ENCODE data around the gene DNAH12.
"Not testable (repeated sequence)": the region's sequence is repeated elsewhere in the genome, so short reads cannot be mapped to it uniquely, and the experiment has no call there.

The DNAH12 gene

DNA sequence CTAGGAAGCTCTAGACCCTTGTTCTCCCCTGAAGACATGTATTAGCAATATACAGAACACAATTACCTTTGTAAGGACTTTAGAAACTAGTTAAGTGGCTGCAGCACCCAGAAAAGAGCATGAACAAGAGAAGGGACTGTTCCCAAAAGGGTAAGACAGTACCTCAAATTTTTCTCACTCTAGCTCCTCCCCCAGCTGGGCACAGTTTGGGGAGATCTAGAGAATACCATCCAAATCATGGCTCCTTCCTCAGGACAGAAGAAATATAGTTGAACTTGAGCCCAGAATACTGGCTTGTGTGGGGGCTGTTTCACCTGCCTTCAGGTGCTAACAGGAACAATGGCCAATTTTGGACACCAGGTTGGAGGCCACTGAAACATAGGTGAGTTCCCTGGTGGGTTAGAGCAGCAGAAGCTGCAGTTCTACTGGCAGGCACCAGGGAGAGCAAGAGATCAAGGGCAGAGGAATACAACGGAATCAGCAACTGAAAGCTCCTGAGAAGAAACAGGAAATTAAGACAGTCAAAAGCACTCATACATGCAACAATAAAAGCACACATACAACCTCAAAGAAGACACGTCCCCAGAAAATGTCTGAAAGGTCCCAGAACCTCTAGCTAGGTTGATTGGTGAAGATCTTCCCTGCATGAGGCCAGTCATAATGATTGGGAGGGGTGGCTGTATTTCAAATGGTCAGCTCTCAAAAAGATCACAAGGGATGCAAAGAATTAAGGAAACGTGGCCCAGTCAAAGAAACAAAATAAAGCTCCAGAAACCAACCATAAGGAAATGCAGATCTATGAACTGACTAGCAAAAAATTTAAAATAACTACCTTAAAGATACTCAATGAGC is 146.7 kb downstream of the DNAH12 start:
- peak; percentile 63 for DNase-seq

DNA sequence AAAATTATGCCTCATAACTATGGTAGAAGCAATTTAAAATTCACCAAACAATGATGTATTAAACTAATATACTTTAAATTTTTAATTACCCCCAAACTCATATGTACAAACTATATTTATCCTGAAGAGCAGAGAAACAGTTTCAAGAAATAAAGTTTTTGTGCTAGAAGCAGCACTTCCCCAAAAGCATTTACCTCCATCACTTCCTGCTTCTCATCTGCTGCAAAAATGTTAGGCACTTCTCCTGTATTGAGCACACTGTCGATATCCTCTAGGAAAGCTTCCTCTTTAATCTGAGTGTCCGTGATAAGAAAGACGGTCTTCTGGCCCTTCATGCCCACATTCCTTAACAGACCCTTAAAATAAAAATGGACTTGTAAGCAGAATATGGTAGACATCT is 150.2 kb downstream of the DNAH12 start:
- DNase-seq = no peak

DNA sequence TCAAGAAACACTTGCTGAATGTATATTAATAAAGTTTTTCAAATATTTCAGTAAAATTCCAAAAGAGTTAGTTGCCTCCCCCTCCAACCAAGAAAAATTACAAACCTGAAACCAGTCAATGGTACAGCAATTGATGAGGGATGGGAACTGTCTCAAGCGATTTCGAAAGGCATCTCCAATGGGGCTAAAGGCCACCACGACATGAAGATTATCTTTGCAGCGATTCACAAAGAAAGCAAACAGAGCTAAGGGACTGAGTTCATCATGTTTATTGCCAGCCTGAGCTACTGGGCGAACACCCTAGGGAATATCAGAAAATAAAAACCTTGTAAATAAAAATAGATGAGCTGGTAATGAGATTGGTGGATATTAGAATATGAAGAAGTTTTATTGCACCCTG is 152.4 kb downstream of the DNAH12 start:
- no peak for DNase-seq

DNA sequence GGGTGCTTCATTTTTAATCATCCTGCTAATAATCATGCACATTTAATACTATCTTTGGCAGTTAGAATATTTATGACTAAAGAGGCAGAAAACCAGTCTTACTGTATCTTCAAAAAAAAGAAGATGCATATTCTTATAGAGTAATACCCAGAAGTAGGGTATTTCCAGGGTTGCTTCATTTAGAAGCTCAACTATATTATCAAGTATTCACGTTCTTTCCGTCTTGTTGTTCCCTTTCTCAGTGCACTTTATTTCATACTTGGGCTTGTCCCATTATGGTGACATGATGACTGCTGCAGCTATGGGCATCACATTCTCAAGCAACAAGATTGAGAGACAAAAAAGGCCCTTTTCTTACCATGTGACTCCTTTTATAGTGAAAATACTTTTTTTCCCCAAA is 154.9 kb downstream of the DNAH12 start:
- no peak for DNase-seq

DNA sequence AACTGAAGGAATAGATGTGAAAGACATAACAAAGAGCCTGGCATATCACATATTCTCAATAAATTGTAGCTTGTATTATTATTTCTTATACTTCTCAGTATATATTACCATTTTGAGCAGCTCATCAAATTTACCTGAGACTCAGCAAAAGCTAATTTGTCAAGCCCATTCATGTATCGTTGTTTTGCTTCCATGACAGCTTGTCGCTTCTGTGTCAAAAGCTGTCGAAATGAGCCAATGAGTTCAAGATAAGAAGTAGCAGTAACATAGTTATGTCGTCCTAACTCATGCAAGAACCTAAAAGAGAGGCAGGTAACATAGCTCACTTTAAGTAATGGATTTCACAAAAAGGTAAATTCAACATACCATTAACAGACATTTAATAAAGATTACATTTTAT is 157.8 kb downstream of the DNAH12 start:
- DNase-seq = no peak

DNA sequence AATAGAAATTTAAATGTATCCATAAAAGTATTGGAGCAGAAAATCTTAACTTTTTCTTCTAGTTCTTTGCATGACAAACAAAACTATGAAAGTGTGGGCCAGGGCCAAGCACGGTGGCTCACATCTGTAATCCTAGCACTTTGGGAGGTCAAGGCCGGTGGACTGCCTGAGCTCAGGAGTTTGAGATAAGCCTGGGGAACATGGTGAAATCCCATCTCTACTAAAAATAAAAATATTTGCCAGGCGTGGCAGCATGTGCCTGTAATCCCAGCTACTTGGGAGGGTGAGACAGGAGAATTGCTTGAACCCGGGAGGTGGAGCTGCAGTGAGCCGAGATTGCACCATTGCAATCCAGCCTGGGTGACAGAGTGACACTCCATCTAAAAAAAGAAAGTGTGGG is 158.6 kb downstream of the DNAH12 start:
- DNase-seq = no peak

DNA sequence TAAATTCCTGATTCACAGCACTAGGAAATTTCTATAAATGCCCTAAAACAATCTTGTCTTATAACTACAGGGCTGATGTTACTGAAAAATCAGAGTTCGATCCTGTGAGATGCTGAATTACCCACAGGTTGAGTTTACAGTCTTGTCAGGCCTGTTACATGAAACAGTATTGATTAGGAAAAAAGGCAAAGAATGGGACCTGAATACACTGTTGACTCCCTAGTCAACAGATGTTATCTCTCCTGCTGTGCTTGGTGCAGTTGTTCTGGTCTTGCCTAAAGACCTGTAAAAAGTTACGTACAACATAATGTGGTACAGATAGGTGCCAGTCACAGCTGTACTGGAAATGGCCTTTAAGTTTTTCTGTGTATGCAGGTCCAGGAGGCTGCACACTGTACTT is 160.3 kb downstream of the DNAH12 start:
- no peak for DNase-seq

DNA sequence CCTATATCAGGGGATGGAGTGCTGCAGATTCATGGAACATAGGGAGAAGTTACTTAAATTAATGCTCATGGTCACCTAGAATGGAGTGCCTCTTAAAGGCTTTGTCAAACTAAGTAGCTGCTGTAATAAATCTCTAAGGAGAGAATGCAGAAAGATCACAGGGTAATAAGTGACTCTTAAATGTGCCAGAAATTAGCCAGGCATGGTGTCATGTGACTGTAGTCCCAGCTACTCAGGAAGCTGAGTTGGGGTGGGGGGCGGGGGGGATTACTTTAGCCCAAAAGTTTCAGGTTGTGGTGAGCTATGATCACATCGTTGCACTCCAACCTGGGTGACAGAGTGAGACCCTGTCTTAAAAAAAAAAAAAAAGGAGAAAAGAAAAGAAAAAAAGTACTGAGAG is 160.7 kb downstream of the DNAH12 start:
- DNase-seq = no peak

DNA sequence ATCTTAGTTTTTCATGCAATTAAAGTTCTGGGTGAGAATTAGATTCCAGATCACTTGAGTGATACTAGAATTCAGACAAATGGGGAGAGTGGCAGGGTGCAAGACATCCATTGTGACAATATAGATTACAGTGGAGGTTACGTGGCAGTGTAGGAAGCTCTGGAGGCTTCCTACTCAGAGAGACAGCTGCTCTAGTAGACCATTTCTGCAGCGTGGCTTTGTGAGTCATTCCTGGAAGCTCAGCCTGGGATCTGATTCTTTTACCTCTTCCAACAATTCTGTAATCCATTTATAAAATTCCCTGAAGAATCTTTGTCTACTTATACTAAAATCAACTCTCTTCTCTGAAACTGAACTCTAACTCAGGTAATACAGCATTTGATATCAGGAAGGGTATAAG is 161.2 kb downstream of the DNAH12 start:
- DNase-seq = no peak

DNA sequence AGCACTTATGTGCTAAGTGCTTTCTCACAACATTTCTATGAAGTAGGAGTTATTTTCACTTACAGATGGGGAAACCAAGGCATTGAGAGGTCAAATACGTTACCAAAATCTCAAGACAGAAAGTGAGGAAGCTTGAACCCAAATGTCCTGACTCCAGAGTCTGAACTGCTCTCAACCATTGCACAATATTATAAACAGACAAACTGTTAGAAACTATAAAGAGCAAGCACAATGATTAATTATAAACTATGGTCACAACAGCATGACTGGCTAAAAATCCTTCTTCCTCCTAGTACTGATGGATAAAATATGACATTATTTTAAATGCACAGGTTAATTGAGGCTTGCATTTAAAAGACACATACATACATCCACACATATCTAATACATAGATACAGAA is 173.8 kb downstream of the DNAH12 start:
- no peak for DNase-seq

DNA sequence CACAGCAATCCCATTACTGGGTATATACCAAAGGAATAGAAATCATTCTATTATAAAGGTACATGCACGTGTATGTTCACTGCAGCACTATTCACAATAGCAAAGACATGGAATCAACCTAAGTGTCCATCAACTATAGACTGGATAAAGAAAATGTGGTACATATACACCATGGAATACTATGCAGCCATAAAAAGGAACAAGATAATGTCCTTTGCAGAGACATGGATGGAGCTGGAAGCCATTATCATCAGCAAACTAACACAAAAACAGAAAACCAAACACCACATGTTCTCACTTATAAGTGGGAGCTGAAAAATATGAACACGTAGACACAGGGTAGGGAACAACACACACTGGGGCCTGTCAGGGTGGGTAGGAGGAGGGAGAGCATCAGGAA is 179.1 kb downstream of the DNAH12 start:
- DNase-seq = not testable (repeated sequence)

DNA sequence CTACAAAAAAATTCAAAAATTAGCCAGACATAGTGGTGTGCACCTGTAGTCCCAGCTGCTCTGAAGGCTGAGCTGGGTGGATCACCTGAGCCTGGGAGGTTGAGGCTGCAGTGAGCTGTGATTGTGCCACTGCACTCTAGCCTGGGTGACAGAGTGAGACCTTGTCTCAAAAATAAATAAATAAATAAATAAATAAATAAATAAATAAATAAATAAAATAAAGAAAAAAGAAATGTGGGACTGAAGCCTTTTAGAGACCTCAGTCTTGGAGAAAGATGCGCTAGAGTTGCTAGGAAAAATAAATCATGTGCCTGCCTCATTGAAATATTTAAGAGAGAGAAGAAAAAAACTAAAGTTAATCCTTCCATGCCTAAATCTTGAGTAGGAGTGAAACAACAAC is 187.9 kb downstream of the DNAH12 start:
- DNase-seq = not testable (repeated sequence)

DNA sequence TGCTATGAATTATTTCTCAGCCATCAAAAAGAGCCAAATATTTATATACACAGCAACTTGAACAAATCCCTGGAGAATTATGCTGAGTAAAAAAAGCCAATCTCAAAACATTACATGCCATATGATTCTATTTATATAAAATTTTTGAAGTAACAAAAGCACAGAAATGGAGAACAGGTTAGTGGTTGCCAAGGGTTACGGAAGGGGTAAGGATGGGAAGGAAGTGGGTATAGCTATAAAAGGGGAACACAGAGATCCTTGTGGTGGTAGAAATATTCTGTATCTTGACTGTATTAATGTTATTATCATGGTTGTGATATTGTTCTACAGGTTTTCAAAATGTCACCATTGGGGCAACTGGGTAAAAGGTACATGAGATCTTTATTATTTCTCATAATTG is 189.4 kb downstream of the DNAH12 start:
- no peak for DNase-seq

DNA sequence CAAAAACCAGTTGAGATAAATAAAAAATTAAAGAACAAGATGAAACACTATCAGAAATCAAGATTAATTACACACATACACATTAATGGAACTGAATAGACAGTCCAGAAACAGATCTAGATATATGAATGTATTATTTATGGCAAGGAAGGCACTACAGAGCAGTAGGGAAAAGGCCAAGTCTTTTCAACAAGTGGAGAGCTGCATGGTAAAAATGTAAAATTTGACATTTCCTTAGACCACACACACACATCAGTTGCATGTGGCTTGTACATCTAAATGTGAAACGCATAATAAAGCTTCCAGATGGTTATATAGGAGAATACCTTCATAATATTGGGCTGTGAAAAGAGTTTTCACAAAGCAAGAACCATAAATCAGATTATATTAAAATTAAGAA is 193.9 kb downstream of the DNAH12 start:
- DNase-seq = no peak

DNA sequence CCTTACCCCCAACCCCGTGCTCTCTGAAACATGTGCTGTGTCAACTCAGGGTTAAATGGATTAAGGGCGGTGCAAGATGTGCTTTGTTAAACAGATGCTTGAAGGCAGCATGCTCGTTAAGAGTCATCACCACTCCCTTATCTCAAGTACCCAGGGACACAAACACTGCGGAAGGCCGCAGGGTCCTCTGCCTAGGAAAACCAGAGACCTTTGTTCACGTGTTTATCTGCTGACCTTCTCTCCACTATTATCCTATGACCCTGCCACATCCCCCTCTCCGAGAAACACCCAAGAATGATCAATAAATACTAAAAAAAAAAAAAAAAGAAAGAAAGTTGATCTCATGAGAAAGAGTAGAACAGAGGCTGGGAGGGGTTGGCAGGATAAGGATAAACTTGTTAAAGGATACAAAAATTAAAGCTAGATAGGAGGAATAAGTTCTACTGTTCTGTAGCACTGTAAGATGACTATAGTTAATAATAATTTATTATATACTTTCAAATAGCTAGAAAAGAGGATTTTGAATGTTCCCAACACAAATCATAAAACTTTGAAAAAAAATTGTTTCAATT is 205.0 kb downstream of the DNAH12 start:
- DNase-seq = not testable (repeated sequence)

DNA sequence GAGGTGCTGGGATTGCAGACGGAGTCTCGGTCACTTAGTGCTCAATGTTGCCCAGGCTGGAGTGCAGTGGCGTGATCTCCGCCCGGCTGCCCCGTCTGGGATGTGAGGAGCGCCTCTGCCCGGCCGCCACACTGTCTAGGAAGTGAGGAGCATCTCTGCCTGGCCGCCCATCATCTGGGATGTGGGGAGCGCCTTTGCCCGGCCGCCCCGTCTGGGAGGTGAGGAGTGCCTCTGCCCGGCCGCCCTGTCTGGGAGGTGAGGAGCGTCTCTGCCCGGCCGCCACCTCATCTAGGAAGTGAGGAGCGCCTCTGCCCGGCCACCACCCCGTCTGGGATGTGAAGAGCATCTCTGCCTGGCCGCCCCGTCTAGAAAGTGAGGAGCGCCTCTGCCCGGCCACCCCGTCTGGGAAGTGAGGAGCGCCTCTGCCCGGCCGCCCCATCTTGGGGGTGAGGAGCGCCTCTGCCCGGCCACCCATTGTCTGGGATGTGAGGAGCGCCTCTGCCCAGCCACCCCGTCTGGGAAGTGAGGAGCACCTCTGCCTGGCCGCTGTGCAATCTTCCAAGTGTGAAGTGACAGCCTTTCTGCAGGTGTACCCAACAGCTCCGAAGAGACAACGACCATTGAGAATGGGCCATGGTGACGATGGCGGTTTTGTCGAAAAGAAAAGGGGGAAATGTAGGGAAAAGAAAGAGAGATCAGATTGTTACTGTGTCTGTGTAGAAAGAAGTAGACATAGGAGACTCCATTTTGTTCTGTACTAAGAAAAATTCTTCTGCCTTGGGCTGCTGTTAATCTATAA is 205.7 kb downstream of the DNAH12 start:
- not testable (repeated sequence) for DNase-seq

DNA sequence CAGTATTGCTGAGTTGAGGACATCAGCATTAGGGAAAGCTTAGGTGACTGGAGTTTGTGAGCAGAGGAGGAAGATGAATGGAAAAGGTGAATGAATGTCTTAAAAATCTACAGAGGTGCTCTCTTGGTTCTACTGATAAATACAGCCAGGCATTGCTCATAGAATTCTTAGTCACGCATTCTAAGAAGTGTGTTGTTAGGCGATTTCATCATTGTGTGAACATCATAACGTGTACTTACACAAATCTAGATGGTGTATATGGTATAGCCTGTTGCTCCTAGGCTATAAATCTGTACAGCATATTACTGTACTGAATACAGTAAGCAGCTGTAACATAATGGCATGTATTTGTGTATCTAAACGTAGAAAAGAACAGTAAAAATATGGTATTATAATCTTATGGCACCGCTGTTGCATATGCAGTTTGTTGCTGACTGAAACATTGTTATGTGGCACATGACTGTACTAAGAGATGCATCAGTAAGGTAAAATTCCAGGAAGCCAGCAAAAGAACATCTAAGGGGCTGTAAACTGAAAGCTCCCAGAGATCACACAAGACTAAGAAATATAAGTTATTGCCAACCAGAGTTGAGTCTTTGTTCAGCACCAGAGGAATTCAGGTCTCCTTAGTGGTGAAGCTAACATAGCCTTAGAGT is 208.7 kb downstream of the DNAH12 start:
- DNase-seq = no peak

DNA sequence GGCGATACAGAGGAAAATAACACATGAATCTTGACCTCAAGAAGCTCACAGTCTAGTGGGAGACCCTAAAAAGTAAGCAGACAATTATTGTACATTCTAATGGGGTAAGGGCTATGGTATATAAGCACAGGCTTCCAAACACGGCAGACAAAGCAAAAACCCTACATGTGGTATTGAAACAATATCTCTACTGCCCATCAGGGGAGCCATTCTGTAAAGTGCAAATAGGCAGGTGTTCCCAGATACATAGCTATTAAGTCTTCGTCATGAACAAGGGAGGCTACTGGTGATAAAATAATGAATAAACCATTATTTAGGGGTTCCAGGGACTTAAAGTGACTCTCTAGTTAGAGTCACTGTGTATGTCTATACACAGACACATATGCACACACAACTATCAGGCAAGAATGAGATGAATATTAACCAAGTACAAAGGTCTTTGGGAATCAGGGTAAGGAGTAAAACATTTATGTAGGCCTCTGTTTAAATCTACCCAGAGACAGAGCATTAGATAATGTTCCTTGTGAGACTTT is 213.0 kb downstream of the DNAH12 start:
- DNase-seq = no peak

DNA sequence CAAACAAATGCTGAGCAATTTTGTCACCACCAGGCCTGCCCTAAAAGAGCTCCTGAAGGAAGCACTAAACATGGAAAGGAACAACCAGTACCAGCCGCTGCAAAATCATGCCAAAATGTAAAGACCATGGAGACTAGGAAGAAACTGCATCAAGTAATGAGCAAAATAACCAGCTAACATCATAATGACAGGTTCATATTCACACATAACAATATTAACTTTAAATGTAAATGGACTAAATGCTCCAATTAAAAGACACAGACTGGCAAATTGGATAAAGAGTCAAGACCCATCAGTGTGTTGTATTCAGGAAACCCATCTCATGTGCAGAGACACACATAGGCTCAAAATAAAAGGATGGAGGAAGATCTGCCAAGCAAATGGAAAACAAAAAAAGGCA is 217.6 kb downstream of the DNAH12 start:
- not testable (repeated sequence) for DNase-seq

DNA sequence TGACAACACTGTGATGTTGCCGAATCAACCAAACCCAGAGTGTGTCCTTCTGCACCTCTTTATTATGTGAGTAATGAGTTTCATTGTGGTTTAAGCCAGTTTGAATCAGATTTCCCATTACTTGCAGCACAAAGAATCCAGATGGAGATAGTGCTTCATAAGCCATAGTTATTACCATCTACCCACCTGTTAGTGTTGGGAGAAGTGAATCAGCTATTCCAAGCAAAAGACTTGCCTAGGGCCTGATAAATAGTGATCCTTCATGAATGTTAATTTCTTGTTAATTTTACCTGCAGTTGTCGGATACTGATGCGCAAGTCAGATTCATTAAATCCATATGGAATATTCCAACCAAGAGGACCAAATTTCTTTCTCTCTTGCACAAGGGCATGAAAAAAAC is 229.9 kb downstream of the DNAH12 start:
- no peak for DNase-seq

DNA sequence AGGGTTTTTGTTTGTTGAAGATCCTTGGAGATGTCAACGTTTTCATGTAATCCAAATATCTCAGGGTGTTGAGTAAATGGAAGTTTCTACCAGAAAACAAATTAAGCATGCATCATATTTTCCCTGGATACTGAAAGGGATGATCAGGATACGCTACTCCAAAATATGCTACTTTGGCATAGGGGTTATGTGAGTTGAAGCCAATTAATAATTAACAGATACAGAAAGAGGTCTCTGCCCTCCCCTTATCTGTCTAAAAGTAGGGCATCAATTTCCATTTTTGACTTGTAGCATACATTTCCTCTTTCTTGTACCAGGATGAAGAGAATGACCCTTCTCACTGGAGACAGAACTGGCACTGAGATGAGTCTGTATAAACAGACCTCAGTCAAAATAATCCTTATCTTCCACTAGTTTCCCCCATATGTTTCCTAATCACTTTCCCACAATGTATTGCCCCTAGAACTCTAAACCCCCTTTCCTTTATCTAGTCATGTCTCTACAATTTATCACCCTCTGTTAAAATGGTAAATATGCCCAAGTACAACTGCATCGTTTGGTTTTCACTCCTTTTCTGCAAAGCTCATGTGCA is 234.3 kb downstream of the DNAH12 start:
- DNase-seq = no peak

DNA sequence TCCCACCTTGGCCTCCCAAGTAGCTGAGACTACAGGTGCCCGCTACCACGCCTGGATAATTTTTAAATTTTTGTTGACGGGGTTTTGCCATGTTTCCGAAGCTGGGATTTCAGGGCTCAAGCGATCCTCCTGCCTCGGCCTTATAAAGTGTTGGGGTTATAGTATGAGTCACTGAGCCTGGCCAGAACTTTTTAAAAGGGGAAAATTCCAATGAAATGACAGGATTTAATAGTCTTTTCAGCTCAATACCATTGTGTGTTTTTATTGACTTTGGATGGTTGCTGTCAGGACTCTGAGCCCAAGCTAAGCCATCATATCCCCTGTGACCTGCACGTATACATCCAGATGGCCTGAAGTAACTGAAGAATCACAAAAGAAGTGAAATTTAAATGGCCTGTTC is 240.6 kb downstream of the DNAH12 start:
- not testable (repeated sequence) for DNase-seq

DNA sequence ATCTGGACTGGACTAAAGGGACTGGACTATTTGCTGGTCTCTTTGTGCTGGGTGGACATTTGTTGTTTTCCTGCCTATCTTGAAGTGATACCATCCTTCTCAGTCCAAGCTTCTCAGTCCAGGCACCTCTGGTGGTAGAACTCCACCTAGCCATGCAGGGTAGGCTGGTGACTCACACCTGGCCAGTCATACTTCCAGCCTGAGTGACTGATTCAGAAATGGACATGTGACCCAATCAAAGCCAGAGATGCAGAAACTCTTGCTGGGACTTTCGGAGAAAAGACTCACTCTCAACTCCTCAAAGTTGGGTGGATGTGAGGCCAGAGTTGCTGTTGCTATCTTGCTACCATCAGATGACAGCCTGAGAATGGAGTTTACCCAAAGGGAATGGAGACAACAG is 246.1 kb downstream of the DNAH12 start:
- no peak for DNase-seq
